ENCODE results near the gene ARMC3. TPM values are rescaled to one million over a fixed set of nuclear protein-coding genes. Genes with fewer than 3 reads are reported as not detected.
A peak's percentile ranks its signal among the peaks of the same experiment; 100 is the strongest.

The ARMC3 gene
- total RNA-seq: 10 to 100 TPM in 2 of 6 donors, 1 to 10 TPM in 3, under 1 TPM in 1; 0.57 to 56.6 (median 6.4) TPM

- peak within 1 kb of the TSS in 3 of 4 donors; percentile 35 to 40 (median 35) for H3K4me3 ChIP-seq
- no peaks in the 10 kb centered on the region for H3K36me3 ChIP-seq
- ATAC-seq (ENCODE audit: low FRiP score in 2 of 2): peak in 1 of 2 donors; percentile 87
- no peaks in the 10 kb centered on the region for H3K9me3 ChIP-seq
- H3K4me1 ChIP-seq: peaks cover 0 to 9% (median 5%) of the 10 kb centered on the region in 4 donors
- no peak within 1 kb of the TSS for H3K27ac ChIP-seq
- WGBS, 2 donors: 14 to 33% methylated on average over 19 to 31 of the region's 41 CpGs
- no peaks in the 10 kb centered on the region for H3K27me3 ChIP-seq
- DNase-seq: peak; percentile 54 to 94
- TF ChIP-seq EP300 (IDR thresholded peaks at IDR 0.05) (no peak), POLR2AphosphoS5 (IDR thresholded peaks at IDR 0.05) (no peak), POLR2A (IDR thresholded peaks at IDR 0.05) (no peak), CTCF (IDR thresholded peaks at IDR 0.05) (no peak)
Measured at GRCh38 chr10:22927661-22928403, at the start of gene ARMC3. Gene ARMC3 (plus strand): TSS chr10:22928053. CDS start chr10:22931997, 3,944 bp downstream.

GRCh38 chr10:22891797-22892196 lies 36.1 kb upstream of the ARMC3 start:
- DNase-seq (no peak), ATAC-seq (ENCODE audit: low FRiP score in 2 of 2) (no peak)
- H3K4me3 ChIP-seq: no peak overlapping the region
- no peaks in the 10 kb centered on the region for H3K27me3 ChIP-seq
- 78 to 86% methylated on average over 2 of the region's 2 CpGs for WGBS, 2 donors
- no peaks in the 10 kb centered on the region for H3K4me1 ChIP-seq
- peaks cover 3 to 9% (median 6%) of the 10 kb centered on the region in 4 donors for H3K9me3 ChIP-seq
- no peak overlapping the region for H3K27ac ChIP-seq
- TF ChIP-seq EP300 (IDR thresholded peaks at IDR 0.05) (no peak), CTCF (IDR thresholded peaks at IDR 0.05) (no peak), POLR2AphosphoS5 (IDR thresholded peaks at IDR 0.05) (no peak), POLR2A (IDR thresholded peaks at IDR 0.05) (no peak)
- H3K36me3 ChIP-seq: no peaks in the 10 kb centered on the region

GRCh38 chr10:22893781-22894180 lies 34.1 kb upstream of the ARMC3 start:
- ATAC-seq (ENCODE audit: low FRiP score in 2 of 2): no peak

GRCh38 chr10:22894714-22895113 lies 33.1 kb upstream of the ARMC3 start:
- Histone ChIP-seq H3K4me1 (no peaks in the 10 kb centered on the region), H3K27me3 (no peaks in the 10 kb centered on the region), H3K9me3 (peaks cover 3 to 7% (median 5%) of the 10 kb centered on the region in 4 donors), H3K36me3 (no peaks in the 10 kb centered on the region), H3K4me3 (no peak overlapping the region), H3K27ac (no peak overlapping the region)
- DNase-seq (no peak), ATAC-seq (ENCODE audit: low FRiP score in 2 of 2) (peak; percentile 60 to 76)
- 61 to 65% methylated on average over 3 to 4 of the region's 4 CpGs for WGBS, 2 donors
- TF ChIP-seq POLR2A (IDR thresholded peaks at IDR 0.05) (no peak), CTCF (IDR thresholded peaks at IDR 0.05) (no peak), POLR2AphosphoS5 (IDR thresholded peaks at IDR 0.05) (no peak), EP300 (IDR thresholded peaks at IDR 0.05) (no peak)

More at GRCh38 chr10:22893781-22894180, 34.1 kb upstream of the ARMC3 start:
- TF ChIP-seq POLR2A (IDR thresholded peaks at IDR 0.05) (no peak), CTCF (IDR thresholded peaks at IDR 0.05) (no peak), POLR2AphosphoS5 (IDR thresholded peaks at IDR 0.05) (no peak), EP300 (IDR thresholded peaks at IDR 0.05) (no peak)
- Histone ChIP-seq H3K4me3 (no peak overlapping the region), H3K4me1 (no peaks in the 10 kb centered on the region), H3K9me3 (peaks cover 3 to 7% (median 5%) of the 10 kb centered on the region in 4 donors), H3K36me3 (no peaks in the 10 kb centered on the region), H3K27me3 (no peaks in the 10 kb centered on the region), H3K27ac (no peak overlapping the region)
- WGBS, 2 donors: 17 to 85% methylated on average over 1 to 2 of the region's 2 CpGs
- DNase-seq: no peak
